IPS-15b (cell line): ENCODE data around the gene PAWR.

Source experiments
- H3K27me3 ChIP-seq: one replicate; pipeline ENCODE4 v1.6.1; 2013; ENCODE audit warnings: low read length; ENCODE audit not compliant: control insufficient read depth, insufficient read depth
- H3K36me3 ChIP-seq: one replicate; pipeline ENCODE4 v1.6.1; 2013; ENCODE audit warnings: low read length; ENCODE audit not compliant: control insufficient read depth, insufficient read depth
- H3K4me1 ChIP-seq: one replicate; pipeline ENCODE4 v1.6.1; 2013; ENCODE audit warnings: mild to moderate bottlenecking, low read length; ENCODE audit not compliant: control insufficient read depth, insufficient read depth
- H3K4me3 ChIP-seq: one replicate; pipeline ENCODE4 v1.5.1; 2013; ENCODE audit warnings: low read depth, low read length
- H3K9ac ChIP-seq: one replicate; pipeline ENCODE4 v1.6.1; 2013; ENCODE audit warnings: low read depth, mild to moderate bottlenecking, low read length
- H3K9me3 ChIP-seq: one replicate; pipeline ENCODE4 v1.6.1; 2013; ENCODE audit warnings: mild to moderate bottlenecking, low read length; ENCODE audit not compliant: control insufficient read depth, insufficient read depth

The PAWR gene

GRCh38 chr12:79682593-79682992, 8.2 kb downstream of the PAWR start:
- H3K9ac ChIP-seq = no peak overlapping the region

GRCh38 chr12:79681008-79681590, 9.7 kb downstream of the PAWR start:
- Histone ChIP-seq H3K4me1 (peaks cover 37% of the 10 kb centered on the region), H3K36me3 (no peaks in the 10 kb centered on the region), H3K9ac (no peak overlapping the region), H3K4me3 (no peak overlapping the region), H3K27me3 (no peaks in the 10 kb centered on the region), H3K9me3 (no peaks in the 10 kb centered on the region)

More at GRCh38 chr12:79682593-79682992, 8.2 kb downstream of the PAWR start:
- Histone ChIP-seq H3K36me3 (no peaks in the 10 kb centered on the region), H3K9me3 (no peaks in the 10 kb centered on the region), H3K4me1 (peaks cover 46% of the 10 kb centered on the region), H3K4me3 (no peak overlapping the region), H3K27me3 (no peaks in the 10 kb centered on the region)

DNA sequence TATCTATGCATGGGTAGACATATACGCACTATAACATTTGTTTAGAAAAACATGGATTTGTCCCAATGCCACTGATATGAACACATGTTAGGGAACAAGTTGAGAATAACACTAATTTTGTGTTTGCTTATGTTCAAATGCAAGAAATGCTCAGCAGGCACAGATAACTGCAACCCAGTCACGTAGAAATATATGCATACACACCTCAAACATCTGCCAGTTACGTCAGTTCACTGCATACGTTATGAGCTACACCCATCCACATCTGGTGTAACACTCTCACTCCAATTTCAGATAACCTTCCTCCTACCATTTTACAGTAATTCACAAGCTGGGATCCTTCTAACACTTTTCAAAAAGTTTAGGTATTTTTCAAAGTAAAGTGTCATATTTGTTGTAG, 10.7 kb downstream of the PAWR start:
- no peaks in the 10 kb centered on the region for H3K9me3 ChIP-seq
- H3K36me3 ChIP-seq = no peaks in the 10 kb centered on the region
- no peaks in the 10 kb centered on the region for H3K27me3 ChIP-seq
- no peak overlapping the region for H3K4me3 ChIP-seq
- peaks cover 34% of the 10 kb centered on the region for H3K4me1 ChIP-seq
- no peak overlapping the region for H3K9ac ChIP-seq

DNA sequence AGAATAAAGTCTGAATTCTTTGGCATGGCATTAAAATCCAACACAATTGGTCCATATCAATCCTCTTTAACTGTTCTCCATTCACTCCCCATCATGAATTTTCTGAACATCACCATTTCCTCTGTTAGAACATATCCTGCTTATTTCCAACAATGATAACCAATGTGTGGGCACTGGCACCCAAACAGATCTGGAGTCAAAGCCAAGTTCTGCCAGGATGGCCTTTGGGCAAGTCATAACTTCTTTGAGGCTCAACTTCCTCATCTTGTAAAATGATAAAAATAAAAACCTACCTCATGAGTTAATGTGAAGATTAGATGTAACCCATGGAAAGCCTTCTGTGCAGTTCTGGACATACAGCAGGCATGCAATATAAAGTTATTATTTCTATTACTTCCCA, 12.5 kb downstream of the PAWR start:
- Histone ChIP-seq H3K36me3 (no peaks in the 10 kb centered on the region), H3K4me3 (no peak overlapping the region), H3K27me3 (no peaks in the 10 kb centered on the region), H3K9me3 (no peaks in the 10 kb centered on the region), H3K4me1 (peaks cover 41% of the 10 kb centered on the region), H3K9ac (no peak overlapping the region)

DNA sequence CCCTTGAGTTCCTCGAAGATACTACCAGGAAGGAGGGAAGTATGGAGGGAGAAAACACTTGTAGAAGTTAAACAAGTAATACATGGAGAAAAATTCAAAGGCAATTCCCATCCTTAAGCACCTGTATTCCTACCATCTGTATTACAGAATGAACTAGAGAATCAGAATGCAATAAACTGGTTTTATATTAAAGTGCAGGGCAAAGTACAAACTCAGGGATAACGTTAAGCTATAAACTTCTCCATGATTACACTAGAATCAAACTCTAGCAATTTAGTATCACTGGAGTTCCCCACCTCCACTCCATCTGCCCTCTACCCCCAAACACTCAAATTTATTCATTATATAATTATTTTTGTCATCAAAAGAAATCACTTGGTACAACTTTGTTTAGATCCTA, 13.1 kb downstream of the PAWR start:
- Histone ChIP-seq H3K4me1 (peaks cover 36% of the 10 kb centered on the region), H3K9me3 (no peaks in the 10 kb centered on the region), H3K27me3 (no peaks in the 10 kb centered on the region), H3K36me3 (no peaks in the 10 kb centered on the region), H3K9ac (no peak overlapping the region), H3K4me3 (no peak overlapping the region)

- Histone ChIP-seq H3K4me3 (no peak overlapping the region), H3K9me3 (no peaks in the 10 kb centered on the region), H3K9ac (no peak overlapping the region), H3K4me1 (peaks cover 37% of the 10 kb centered on the region), H3K36me3 (no peaks in the 10 kb centered on the region), H3K27me3 (no peaks in the 10 kb centered on the region)
Observed at GRCh38 chr12:79676579-79676978, 14.2 kb downstream of the PAWR start.

GRCh38 chr12:79674629-79675028, 16.1 kb downstream of the PAWR start:
- Histone ChIP-seq H3K4me3 (no peak overlapping the region), H3K9me3 (no peaks in the 10 kb centered on the region), H3K36me3 (no peaks in the 10 kb centered on the region), H3K9ac (no peak overlapping the region), H3K4me1 (peaks cover 33% of the 10 kb centered on the region), H3K27me3 (no peaks in the 10 kb centered on the region)

- no peak overlapping the region for H3K4me3 ChIP-seq
- no peaks in the 10 kb centered on the region for H3K9me3 ChIP-seq
- H3K36me3 ChIP-seq = peaks cover 4% of the 10 kb centered on the region
- H3K27me3 ChIP-seq = no peaks in the 10 kb centered on the region
- H3K4me1 ChIP-seq = peaks cover 25% of the 10 kb centered on the region
- H3K9ac ChIP-seq = no peak overlapping the region
Observed at GRCh38 chr12:79673354-79673753, 17.4 kb downstream of the PAWR start.

DNA sequence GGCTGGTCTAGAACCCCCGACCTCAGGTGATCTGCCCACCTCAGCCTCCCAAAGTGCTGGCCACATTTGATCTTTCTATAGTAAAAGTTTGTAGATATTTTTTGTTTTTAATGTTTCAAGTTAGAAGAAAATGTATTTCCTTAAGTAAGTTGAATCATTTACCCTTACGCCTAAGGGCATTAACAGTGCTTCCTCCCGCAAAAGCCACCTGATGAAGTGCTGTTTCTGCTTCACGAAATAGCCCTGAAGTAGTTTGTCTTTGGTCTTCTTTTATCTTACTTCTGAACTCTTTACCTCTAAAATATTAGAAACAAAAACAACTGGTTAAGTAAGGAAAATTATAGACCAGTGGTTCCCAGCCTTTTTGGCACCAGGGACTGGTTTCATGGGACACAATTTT, 22.7 kb downstream of the PAWR start:
- H3K9ac ChIP-seq = no peak overlapping the region
- no peaks in the 10 kb centered on the region for H3K9me3 ChIP-seq
- no peaks in the 10 kb centered on the region for H3K27me3 ChIP-seq
- peaks cover 7% of the 10 kb centered on the region for H3K36me3 ChIP-seq
- peaks cover 16% of the 10 kb centered on the region for H3K4me1 ChIP-seq
- H3K4me3 ChIP-seq = no peak overlapping the region

GRCh38 chr12:79665212-79665887, 25.4 kb downstream of the PAWR start:
- no peak overlapping the region for H3K4me3 ChIP-seq
- H3K36me3 ChIP-seq = peaks cover 7% of the 10 kb centered on the region
- no peak overlapping the region for H3K9ac ChIP-seq
- H3K4me1 ChIP-seq = peaks cover 4% of the 10 kb centered on the region
- no peaks in the 10 kb centered on the region for H3K27me3 ChIP-seq
- no peaks in the 10 kb centered on the region for H3K9me3 ChIP-seq

DNA sequence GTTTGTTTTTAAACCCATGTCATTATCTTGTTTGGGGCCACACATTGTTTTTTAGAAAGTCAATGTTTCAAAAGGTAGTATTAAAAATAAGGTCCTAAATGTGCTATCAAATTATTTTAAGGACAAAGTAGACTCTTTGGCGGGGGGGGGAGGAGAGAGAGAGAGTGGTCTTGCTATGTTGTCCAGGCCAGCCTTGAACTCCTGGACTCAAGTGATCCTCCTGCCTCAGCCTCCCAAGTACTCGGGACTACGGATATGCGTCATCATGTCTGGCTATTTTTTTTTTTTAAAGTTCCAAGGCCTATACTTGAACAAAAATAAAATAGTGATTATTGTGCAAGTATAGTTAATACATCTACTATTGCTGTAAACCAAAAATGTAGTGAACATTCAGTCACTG, 26.2 kb downstream of the PAWR start:
- Histone ChIP-seq H3K36me3 (peaks cover 7% of the 10 kb centered on the region), H3K4me3 (no peak overlapping the region), H3K4me1 (no peaks in the 10 kb centered on the region), H3K9ac (no peak overlapping the region), H3K27me3 (no peaks in the 10 kb centered on the region), H3K9me3 (no peaks in the 10 kb centered on the region)

GRCh38 chr12:79662046-79662811, 28.5 kb downstream of the PAWR start:
- Histone ChIP-seq H3K4me3 (no peak overlapping the region), H3K9ac (no peak overlapping the region), H3K27me3 (no peaks in the 10 kb centered on the region), H3K4me1 (no peaks in the 10 kb centered on the region), H3K9me3 (no peaks in the 10 kb centered on the region), H3K36me3 (no peaks in the 10 kb centered on the region)
